ENCODE measurements around the gene ZNF469.

ZNF469 gene

DNA sequence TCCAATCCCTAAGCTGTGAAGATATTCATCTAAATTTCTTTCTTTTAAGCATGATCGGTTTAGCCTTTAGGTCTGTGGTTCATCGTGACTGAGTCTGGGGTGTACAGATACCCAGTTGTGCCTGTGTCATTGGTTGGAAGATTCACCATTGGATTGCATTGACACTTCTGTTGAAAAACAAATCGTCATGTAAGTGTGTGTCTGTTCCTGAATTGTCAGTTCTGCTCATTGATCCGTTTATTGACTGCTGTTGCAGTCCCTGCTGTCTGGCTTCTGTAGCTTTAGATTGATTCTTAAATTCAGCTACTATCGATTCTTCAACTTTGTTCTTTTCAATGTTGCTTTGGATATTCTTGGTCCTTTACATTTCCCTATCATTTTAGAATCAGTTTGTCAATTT lies 21.0 kb upstream of the ZNF469 start:
- TF ChIP-seq, protein P1, sequence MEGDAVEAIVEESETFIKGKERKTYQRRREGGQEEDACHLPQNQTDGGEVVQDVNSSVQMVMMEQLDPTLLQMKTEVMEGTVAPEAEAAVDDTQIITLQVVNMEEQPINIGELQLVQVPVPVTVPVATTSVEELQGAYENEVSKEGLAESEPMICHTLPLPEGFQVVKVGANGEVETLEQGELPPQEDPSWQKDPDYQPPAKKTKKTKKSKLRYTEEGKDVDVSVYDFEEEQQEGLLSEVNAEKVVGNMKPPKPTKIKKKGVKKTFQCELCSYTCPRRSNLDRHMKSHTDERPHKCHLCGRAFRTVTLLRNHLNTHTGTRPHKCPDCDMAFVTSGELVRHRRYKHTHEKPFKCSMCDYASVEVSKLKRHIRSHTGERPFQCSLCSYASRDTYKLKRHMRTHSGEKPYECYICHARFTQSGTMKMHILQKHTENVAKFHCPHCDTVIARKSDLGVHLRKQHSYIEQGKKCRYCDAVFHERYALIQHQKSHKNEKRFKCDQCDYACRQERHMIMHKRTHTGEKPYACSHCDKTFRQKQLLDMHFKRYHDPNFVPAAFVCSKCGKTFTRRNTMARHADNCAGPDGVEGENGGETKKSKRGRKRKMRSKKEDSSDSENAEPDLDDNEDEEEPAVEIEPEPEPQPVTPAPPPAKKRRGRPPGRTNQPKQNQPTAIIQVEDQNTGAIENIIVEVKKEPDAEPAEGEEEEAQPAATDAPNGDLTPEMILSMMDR (conservative IDR thresholded peaks at IDR 0.05; ENCODE audit: low read depth, low read length): no peak
- no peak for DNase-seq (ENCODE audit: low read depth)
- no peak overlapping the region for H3K4me3 ChIP-seq (ENCODE audit: low read depth, low read length)

DNA sequence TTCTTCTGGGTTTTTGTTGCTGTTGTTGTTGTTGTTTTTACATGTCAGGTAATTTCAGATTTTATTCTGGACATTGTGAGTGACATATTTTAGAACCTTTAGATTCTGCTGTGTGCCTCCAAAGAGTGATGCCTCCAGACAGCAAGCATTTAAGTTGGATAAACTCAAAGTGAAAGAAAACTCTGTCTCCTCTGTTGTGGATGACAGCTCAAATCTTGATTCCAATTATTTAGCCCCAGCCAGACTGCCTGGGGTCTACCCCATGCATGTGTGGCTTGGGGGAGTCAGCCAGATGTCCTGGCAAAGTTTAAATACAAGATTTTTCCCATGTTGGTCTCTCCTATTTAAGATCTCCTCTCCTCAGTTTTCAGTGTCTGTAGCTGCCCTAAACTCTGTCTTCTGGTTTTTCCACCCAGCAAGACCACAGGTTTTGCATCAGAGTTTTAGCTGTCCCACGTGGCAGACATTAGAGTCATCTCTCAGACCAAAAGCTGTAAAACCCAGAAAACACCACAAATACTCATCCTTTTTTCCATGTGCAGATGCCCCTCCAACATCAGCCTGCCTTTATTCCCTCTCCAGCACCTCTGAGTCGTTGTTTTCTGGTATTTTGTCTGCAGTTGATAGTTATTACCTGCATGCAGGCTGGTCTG lies 19.4 kb upstream of the ZNF469 start:
- DNase-seq (ENCODE audit: low read depth): no peak
- H3K4me3 ChIP-seq (ENCODE audit: low read depth, low read length): no peak overlapping the region
- TF ChIP-seq, protein P1 (conservative IDR thresholded peaks at IDR 0.05; ENCODE audit: low read depth, low read length): no peak

DNA sequence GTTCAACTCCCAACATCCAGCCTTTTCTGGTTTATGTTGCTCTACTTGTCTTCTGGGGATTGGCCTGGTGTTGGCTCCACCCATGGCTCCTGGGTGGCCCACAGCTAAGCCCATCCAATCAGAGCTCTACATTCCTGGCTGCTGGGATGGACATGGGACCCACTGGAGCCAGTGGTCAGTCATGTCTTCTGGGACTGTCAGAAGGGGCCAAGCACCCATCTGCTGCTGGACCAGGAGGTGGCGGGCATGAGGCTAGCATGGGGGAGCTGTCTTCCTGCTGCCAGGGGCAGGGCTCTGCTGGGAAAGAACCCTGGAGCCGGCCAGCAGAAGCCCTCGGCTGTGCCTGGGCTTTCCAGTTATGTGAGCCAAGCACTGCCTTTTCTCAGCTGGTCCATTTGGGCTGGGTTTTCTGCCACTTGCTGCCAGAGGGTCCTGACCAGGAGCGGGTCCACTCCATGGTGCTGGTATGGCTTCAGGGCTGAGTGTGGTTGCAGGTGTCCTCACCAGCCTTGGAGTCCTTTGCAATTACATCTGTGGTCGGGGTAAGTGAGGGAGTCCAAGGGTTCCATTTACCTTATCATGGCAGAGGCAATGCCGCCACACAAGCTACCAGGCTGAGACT lies 17.4 kb upstream of the ZNF469 start:
- DNase-seq (ENCODE audit: low read depth): no peak
- H3K4me3 ChIP-seq (ENCODE audit: low read depth, low read length): no peak overlapping the region
- TF ChIP-seq, protein P1 (conservative IDR thresholded peaks at IDR 0.05; ENCODE audit: low read depth, low read length): no peak

DNA sequence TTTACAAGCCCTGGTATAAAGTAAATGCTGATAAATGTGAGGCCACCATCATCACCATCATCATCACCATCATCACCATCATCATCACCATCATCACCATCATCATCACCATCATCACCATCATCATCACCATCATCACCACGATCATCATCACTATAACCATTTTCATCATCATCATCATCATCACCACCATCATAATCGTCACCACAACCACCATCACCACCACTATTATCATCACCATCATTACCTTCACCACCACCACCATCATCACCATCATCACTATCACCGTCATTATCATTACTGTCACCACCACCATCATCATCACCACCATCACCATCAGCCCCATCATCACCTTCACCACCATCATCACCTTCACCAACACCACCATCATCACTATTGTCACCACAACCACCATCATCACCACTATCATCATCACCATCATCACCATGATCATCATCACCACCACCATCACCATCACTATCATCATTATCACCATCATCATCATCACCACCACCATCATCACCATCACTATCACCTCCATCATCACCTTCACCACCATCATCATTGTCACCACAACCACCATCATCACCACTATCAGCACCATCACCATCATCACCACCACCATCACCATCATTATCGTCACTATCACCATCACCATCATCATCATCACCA lies 16.6 kb upstream of the ZNF469 start:
- TF ChIP-seq, protein P1 (conservative IDR thresholded peaks at IDR 0.05; ENCODE audit: low read depth, low read length): no peak
- H3K4me3 ChIP-seq (ENCODE audit: low read depth, low read length): no peak overlapping the region
- DNase-seq (ENCODE audit: low read depth): no peak

DNA sequence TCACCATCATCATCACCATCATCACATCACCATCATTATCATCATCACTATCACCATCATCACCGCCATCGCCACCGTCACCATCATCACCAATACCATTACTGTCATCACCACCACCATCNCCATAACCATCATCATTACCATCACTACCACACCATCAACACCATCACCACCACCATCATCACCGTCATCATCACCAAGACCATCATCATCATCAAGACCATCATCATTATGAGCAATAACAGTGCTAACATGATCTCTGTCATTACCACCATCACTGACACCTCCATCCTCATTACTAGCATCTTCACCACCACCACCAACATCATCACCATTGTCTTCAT lies 16.1 kb upstream of the ZNF469 start:
- no peak overlapping the region for H3K4me3 ChIP-seq (ENCODE audit: low read depth, low read length)
- TF ChIP-seq, protein P1 (conservative IDR thresholded peaks at IDR 0.05; ENCODE audit: low read depth, low read length): no peak
- no peak for DNase-seq (ENCODE audit: low read depth)

GRCh38 chr16:88367560-88367959 lies 15.2 kb upstream of the ZNF469 start:
- TF ChIP-seq, protein P1 (conservative IDR thresholded peaks at IDR 0.05; ENCODE audit: low read depth, low read length): no peak
- H3K4me3 ChIP-seq (ENCODE audit: low read depth, low read length): no peak overlapping the region
- no peak for DNase-seq (ENCODE audit: low read depth)

Data from choroid plexus epithelial cell (primary cell).